Measurements from ENCODE around the gene BFAR.

- no peak for TF ChIP-seq CTCF (IDR thresholded peaks at IDR 0.05; ENCODE audit: poor library complexity)
- TF ChIP-seq EZH2 (IDR thresholded peaks at IDR 0.05; ENCODE audit: borderline replicate concordance): no peak
Measured at GRCh38 chr16:14641206-14641605, 8.5 kb downstream of the BFAR start.
